Sigmoid colon (tissue), 4 donors: ENCODE data around the gene EVC.

Experiments
- EP300 ChIP-seq, 4 donors: sonication (generic); formaldehyde crosslinking; IDR thresholded peaks; one replicate each; pipeline ENCODE4 v1.6.1; 2017; ENCODE audit warnings: antibody characterized with exemption in 4 of 4
- TF ChIP-seq, protein P1 (sequence below), 4 experiments: fragments of 450-650 bp in 3 of 4; fragments of 200-600 bp in 1 of 4; IDR thresholded peaks; one replicate each; pipeline ENCODE4 v1.5.1; 2016 to 2019; ENCODE audit warnings: antibody characterized with exemption in 4 of 4, mild to moderate bottlenecking in 3 of 4, moderate library complexity in 2 of 4

DNA sequence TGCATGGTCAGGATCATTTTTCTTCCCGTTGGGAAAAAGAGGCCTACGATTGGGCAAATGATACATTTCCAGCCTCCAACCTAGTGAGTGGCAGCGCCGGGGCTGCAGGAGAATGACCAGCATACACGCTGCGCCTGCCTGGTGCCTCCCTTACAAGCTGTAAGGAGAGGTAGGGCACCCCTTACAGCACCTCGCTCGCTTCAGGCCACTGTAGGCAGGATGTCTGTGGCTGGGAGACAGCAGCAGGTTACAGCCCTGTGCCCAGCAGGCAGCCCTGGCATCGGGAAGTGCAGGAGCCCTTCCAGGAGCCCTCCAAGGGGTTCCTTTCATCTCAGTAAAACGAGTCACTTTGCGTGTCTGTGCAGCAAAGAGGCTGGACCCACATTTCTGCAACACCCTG lies 88.4 kb downstream of the EVC start:
- TF ChIP-seq, protein P1, sequence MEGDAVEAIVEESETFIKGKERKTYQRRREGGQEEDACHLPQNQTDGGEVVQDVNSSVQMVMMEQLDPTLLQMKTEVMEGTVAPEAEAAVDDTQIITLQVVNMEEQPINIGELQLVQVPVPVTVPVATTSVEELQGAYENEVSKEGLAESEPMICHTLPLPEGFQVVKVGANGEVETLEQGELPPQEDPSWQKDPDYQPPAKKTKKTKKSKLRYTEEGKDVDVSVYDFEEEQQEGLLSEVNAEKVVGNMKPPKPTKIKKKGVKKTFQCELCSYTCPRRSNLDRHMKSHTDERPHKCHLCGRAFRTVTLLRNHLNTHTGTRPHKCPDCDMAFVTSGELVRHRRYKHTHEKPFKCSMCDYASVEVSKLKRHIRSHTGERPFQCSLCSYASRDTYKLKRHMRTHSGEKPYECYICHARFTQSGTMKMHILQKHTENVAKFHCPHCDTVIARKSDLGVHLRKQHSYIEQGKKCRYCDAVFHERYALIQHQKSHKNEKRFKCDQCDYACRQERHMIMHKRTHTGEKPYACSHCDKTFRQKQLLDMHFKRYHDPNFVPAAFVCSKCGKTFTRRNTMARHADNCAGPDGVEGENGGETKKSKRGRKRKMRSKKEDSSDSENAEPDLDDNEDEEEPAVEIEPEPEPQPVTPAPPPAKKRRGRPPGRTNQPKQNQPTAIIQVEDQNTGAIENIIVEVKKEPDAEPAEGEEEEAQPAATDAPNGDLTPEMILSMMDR (IDR thresholded peaks at IDR 0.05) = no peak
- TF ChIP-seq EP300 (IDR thresholded peaks at IDR 0.05) = no peak
